Tibial nerve (tissue), 4 donors: ENCODE measurements around the gene KCTD2. TPM values are rescaled to one million over a fixed set of nuclear protein-coding genes. Genes with fewer than 3 reads are reported as not detected.

Experiments used
- DNase-seq, 2 donors: peaks; one replicate each; pipeline ENCODE4 v3.0.0-alpha.2; 2019; ENCODE audit warnings: low spot score in 2 of 2
- H3K27ac ChIP-seq, 4 donors: fragments of 200-600 bp; sonication (generic) in 3 of 4; one replicate each; pipeline ENCODE4 v1.5.1; 2017 to 2019; ENCODE audit warnings: mild to moderate bottlenecking in 1 of 4
- H3K27me3 ChIP-seq, 2 donors: fragments of 200-600 bp; sonication (generic) in 1 of 2; one replicate each; pipeline versions ENCODE4 v1.5.1 to v1.6.0; 2017 to 2019
- H3K36me3 ChIP-seq, 3 donors: fragments of 200-600 bp; sonication (generic); one replicate each; pipeline ENCODE4 v1.5.1; 2018 to 2019
- H3K4me1 ChIP-seq, 4 donors: fragments of 200-600 bp; sonication (generic) in 3 of 4; one replicate each; pipeline ENCODE4 v1.5.1; 2017 to 2019
- H3K4me3 ChIP-seq, 4 donors: fragments of 200-600 bp; sonication (generic) in 3 of 4; one replicate each; pipeline ENCODE4 v1.5.1; 2017 to 2019; ENCODE audit warnings: mild to moderate bottlenecking in 1 of 4, moderate library complexity in 1 of 4
- H3K9me3 ChIP-seq, 4 donors: fragments of 200-600 bp; sonication (generic) in 3 of 4; one replicate each; pipeline ENCODE4 v1.5.1; 2017 to 2019
- CTCF ChIP-seq, 5 experiments: fragments of 200-600 bp in 3 of 5; fragments of 450-650 bp in 2 of 5; sonication (generic) in 3 of 5; IDR thresholded peaks; one replicate each; pipeline ENCODE4 v1.5.1; 2016 to 2019; ENCODE audit warnings: antibody characterized with exemption in 5 of 5, mild to moderate bottlenecking in 3 of 5, moderate library complexity in 2 of 5
- EP300 ChIP-seq, 2 donors: sonication (generic); formaldehyde crosslinking; IDR thresholded peaks; one replicate each; pipeline ENCODE4 v1.6.1; 2017; ENCODE audit warnings: antibody characterized with exemption in 2 of 2, mild to moderate bottlenecking in 1 of 2
- POLR2A ChIP-seq, 2 donors: fragments of 450-650 bp; IDR thresholded peaks; one replicate each; pipeline ENCODE4 v1.6.1; 2017; ENCODE audit warnings: antibody characterized with exemption in 2 of 2, mild to moderate bottlenecking in 2 of 2, moderate library complexity in 2 of 2
- WGBS, 2 donors: methylation state at CpG; one replicate each; pipeline ENCODE4 v1.1.5; 2018; 5-methylcytosine and 5-hydroxymethylcytosine counted together
- small RNA-seq: library from RNA; depleted of rRNA; stranded (forward); fragments of <200 nt; gene quantifications from one replicate; pipeline ENCODE3, GENCODE V24; 2016
- total RNA-seq, 4 donors: library from RNA; depleted of rRNA; stranded (reverse); fragments of >200 nt; gene quantifications; one replicate each; pipeline ENCODE4 v1.1.0, GENCODE V29; 2016

Gene KCTD2
- total RNA-seq, 4 donors from 2014 or later, result 24.9 to 33.5 (median 32.6) TPM

- no peak for DNase-seq
- TF ChIP-seq CTCF (IDR thresholded peaks at IDR 0.05), result no peak
- no peak for TF ChIP-seq POLR2A (IDR thresholded peaks at IDR 0.05)
- TF ChIP-seq EP300 (IDR thresholded peaks at IDR 0.05), result no peak
- H3K27ac ChIP-seq, result no peak overlapping the region
- WGBS, 2 donors, result 76 to 78% methylated on average over 7 of the region's 7 CpGs
- H3K4me1 ChIP-seq, result peaks cover 0 to 63% (median 30%) of the 10 kb centered on the region in 4 donors
- no peak overlapping the region for H3K4me3 ChIP-seq
- H3K27me3 ChIP-seq, result no peaks in the 10 kb centered on the region
- H3K36me3 ChIP-seq, result peaks cover 0 to 5% (median 0%) of the 10 kb centered on the region in 3 donors
- no peaks in the 10 kb centered on the region for H3K9me3 ChIP-seq
Observed at GRCh38 chr17:75111777-75112335, 64.8 kb downstream of the KCTD2 start.

- peaks cover 0 to 8% (median 0%) of the 10 kb centered on the region in 3 donors for H3K36me3 ChIP-seq
- 2% methylated on average over 22 of the region's 22 CpGs for WGBS, 2 donors
Observed at GRCh38 chr17:75113798-75114551, 67.0 kb downstream of the KCTD2 start.

GRCh38 chr17:75114552-75115314 lies 67.7 kb downstream of the KCTD2 start:
- peaks cover 0 to 58% (median 23%) of the 10 kb centered on the region in 4 donors for H3K4me1 ChIP-seq
- no peak for TF ChIP-seq CTCF (IDR thresholded peaks at IDR 0.05)
- H3K36me3 ChIP-seq, result peaks cover 0 to 11% (median 0%) of the 10 kb centered on the region in 3 donors
- peak overlapping the region; percentile 62 to 94 (median 90) for H3K27ac ChIP-seq
- H3K9me3 ChIP-seq, result no peaks in the 10 kb centered on the region
- peak overlapping the region; percentile 30 to 75 (median 57) for H3K4me3 ChIP-seq
- no peaks in the 10 kb centered on the region for H3K27me3 ChIP-seq
- no peak for DNase-seq
- 47% methylated on average over 19 of the region's 19 CpGs for WGBS, 2 donors

More at GRCh38 chr17:75113798-75114551, 67.0 kb downstream of the KCTD2 start:
- peaks cover 0 to 61% (median 28%) of the 10 kb centered on the region in 4 donors for H3K4me1 ChIP-seq
- peak; percentile 88 to 98 for DNase-seq
- no peaks in the 10 kb centered on the region for H3K9me3 ChIP-seq
- peak overlapping the region; percentile 30 to 75 (median 57) for H3K4me3 ChIP-seq
- no peaks in the 10 kb centered on the region for H3K27me3 ChIP-seq
- peak overlapping the region; percentile 62 to 94 (median 90) for H3K27ac ChIP-seq
- TF ChIP-seq CTCF (IDR thresholded peaks at IDR 0.05) (peak; percentile 91 to 97 (median 95)), EP300 (IDR thresholded peaks at IDR 0.05) (peak; percentile 41 to 48), POLR2A (IDR thresholded peaks at IDR 0.05) (no peak)

Small RNAs within 50 kb of the gene (small RNA-seq; reads per million reads assigned to genes)
- gene AC111186.1 (not detected), gene RF00019 (not detected), gene RN7SL573P (not detected), gene RNU6-362P (not detected)

Other genes starting within 250 kb of the KCTD2 start
- gene GRIN2C, start 187.3 kb upstream of the KCTD2 start, total RNA-seq, result 1 to 10 TPM in 1 of 4 donors, under 1 TPM in 3; 0.22 to 3.6 (median 0.50) TPM
- gene FDXR, start 174.2 kb upstream of the KCTD2 start, total RNA-seq, result 10 to 100 TPM in 1 of 4 donors, 1 to 10 TPM in 3; 3.9 to 12.1 (median 8.8) TPM
- not detected for gene FADS6, start 153.6 kb upstream of the KCTD2 start, total RNA-seq
- gene USH1G, start 124.0 kb upstream of the KCTD2 start, total RNA-seq, result under 1 TPM in 1 of 4 donors, not detected in 3; 0.87 TPM
- gene OTOP2, start 123.0 kb upstream of the KCTD2 start, total RNA-seq, result not detected
- gene OTOP3, start 111.3 kb upstream of the KCTD2 start, total RNA-seq, result not detected
- gene HID1, start 74.5 kb upstream of the KCTD2 start, total RNA-seq, result 10 to 100 TPM in 1 of 4 donors, 1 to 10 TPM in 3; 5.7 to 11.6 (median 8.9) TPM
- 10 to 100 TPM; 10.7 to 19.2 (median 13.9) TPM for gene CDR2L, start 59.6 kb upstream of the KCTD2 start, total RNA-seq
- 10 to 100 TPM; 32.1 to 51.9 (median 46.0) TPM for gene MRPL58, start 34.6 kb upstream of the KCTD2 start, total RNA-seq
- gene ATP5PD, start 256 bp upstream of the KCTD2 start, total RNA-seq, result 100 to 1,000 TPM; 171 to 241 (median 220) TPM
- 10 to 100 TPM in 1 of 4 donors, 1 to 10 TPM in 3; 4.6 to 27.9 (median 7.7) TPM for gene SLC16A5, start 40.7 kb downstream of the KCTD2 start, total RNA-seq
- gene ARMC7, start 62.7 kb downstream of the KCTD2 start, total RNA-seq, result 10 to 100 TPM in 1 of 4 donors, 1 to 10 TPM in 3; 4.2 to 12.0 (median 8.3) TPM
- 100 to 1,000 TPM; 137 to 194 (median 166) TPM for gene NT5C, start 84.5 kb downstream of the KCTD2 start, total RNA-seq
- 10 to 100 TPM; 13.5 to 53.4 (median 32.4) TPM for gene JPT1, start 107.3 kb downstream of the KCTD2 start, total RNA-seq
- gene SUMO2, start 135.7 kb downstream of the KCTD2 start, total RNA-seq, result 10 to 100 TPM; 38.1 to 62.9 (median 59.8) TPM
- gene NUP85, start 158.5 kb downstream of the KCTD2 start, total RNA-seq, result 10 to 100 TPM; 38.1 to 68.6 (median 53.2) TPM
- 10 to 100 TPM; 45.5 to 66.0 (median 56.6) TPM for gene GGA3, start 214.4 kb downstream of the KCTD2 start, total RNA-seq
- gene MRPS7, start 214.7 kb downstream of the KCTD2 start, total RNA-seq, result 10 to 100 TPM; 31.2 to 36.6 (median 33.6) TPM
- gene MIF4GD, start 224.0 kb downstream of the KCTD2 start, total RNA-seq, result 10 to 100 TPM; 18.4 to 53.1 (median 41.0) TPM
- 10 to 100 TPM; 16.7 to 23.1 (median 20.1) TPM for gene SLC25A19, start 242.2 kb downstream of the KCTD2 start, total RNA-seq